ENCODE results near the gene CCDC169.
"Not testable (repeated sequence)": the region's sequence is repeated elsewhere in the genome, so short reads cannot be mapped to it uniquely, and the experiment has no call there.

The CCDC169 gene

GRCh38 chr13:36297366-36298338 lies at the start of gene CCDC169:
Gene CCDC169 (minus strand): TSS chr13:36297814. CDS start chr13:36297719, 95 bp downstream.
- peak; percentile 58 to 82 for DNase-seq

GRCh38 chr13:36346222-36347083 lies 48.8 kb upstream of the CCDC169 start, which contains the start of gene SPART:
Gene SPART (minus strand): TSS chr13:36346394. CDS start chr13:36335830, 10,564 bp downstream.
- DNase-seq, result peak; percentile 90 to 91

GRCh38 chr13:36345438-36346221 lies 48.0 kb upstream of the CCDC169 start:
- DNase-seq, result peak; percentile 37 to 55

GRCh38 chr13:36344886-36345437 lies 47.3 kb upstream of the CCDC169 start:
- DNase-seq, result peak; percentile 25 to 45

GRCh38 chr13:36344173-36344572 lies 46.6 kb upstream of the CCDC169 start:
- DNase-seq, result no peak

- no peak for DNase-seq
These were observed 46.2 kb upstream of the CCDC169 start for GRCh38 chr13:36343766-36344165.

- DNase-seq, result no peak
These were observed 45.1 kb upstream of the CCDC169 start for GRCh38 chr13:36342715-36343114.

GRCh38 chr13:36341718-36342117 lies 44.1 kb upstream of the CCDC169 start:
- DNase-seq, result no peak

- no peak for DNase-seq
These were observed 42.1 kb upstream of the CCDC169 start for GRCh38 chr13:36339600-36340155.

- DNase-seq, result no peak
These were observed 40.5 kb upstream of the CCDC169 start for GRCh38 chr13:36337938-36338641.

GRCh38 chr13:36332986-36333385 lies 35.4 kb upstream of the CCDC169 start:
- no peak for DNase-seq

GRCh38 chr13:36332255-36332654 lies 34.6 kb upstream of the CCDC169 start:
- not testable (repeated sequence) for DNase-seq

GRCh38 chr13:36331280-36331679 lies 33.7 kb upstream of the CCDC169 start:
- DNase-seq, result no peak

- no peak for DNase-seq
These were observed 31.7 kb upstream of the CCDC169 start for GRCh38 chr13:36329361-36329760.

GRCh38 chr13:36328821-36329220 lies 31.2 kb upstream of the CCDC169 start:
- no peak for DNase-seq

GRCh38 chr13:36325912-36326311 lies 28.3 kb upstream of the CCDC169 start:
- DNase-seq, result no peak

- not testable (repeated sequence) for DNase-seq
These were observed 27.3 kb upstream of the CCDC169 start for GRCh38 chr13:36324881-36325280.

GRCh38 chr13:36323951-36324566 lies 26.4 kb upstream of the CCDC169 start:
- no peak for DNase-seq

GRCh38 chr13:36323408-36323807 lies 25.8 kb upstream of the CCDC169 start:
- no peak for DNase-seq

- not testable (repeated sequence) for DNase-seq
These were observed 22.2 kb upstream of the CCDC169 start for GRCh38 chr13:36319793-36320192.

Data from SHP77 (cell line).